ENCODE data around the gene PROCA1.

DNA sequence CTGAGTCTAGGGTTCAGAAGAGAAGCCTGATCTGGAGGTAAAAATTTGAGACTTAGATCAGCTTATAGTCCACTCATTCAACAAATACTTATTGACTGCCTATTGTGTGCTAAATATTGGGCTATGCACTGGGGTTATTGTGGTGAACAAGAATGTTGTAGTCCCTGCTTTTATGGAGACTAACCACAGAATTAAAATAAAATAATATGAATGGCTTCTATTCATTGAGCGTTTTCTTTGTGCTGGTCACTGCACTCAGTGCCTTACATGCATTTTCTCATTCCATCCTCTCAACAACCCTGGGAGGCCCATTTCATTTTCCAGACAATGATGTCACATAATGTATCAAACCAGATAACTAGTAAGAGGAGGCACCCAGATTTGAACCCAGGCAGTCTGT is 21.7 kb upstream of the PROCA1 start:
- TF ChIP-seq TCF7L2 (IDR thresholded peaks at IDR 0.05; ENCODE audit: low read depth, low read length) (no peak), EZH2 (IDR thresholded peaks at IDR 0.05; ENCODE audit: borderline replicate concordance, low read depth, low read length) (no peak), ID3 (CRISPR knock-in tag; IDR thresholded peaks at IDR 0.05) (no peak), ID3 (tag; IDR thresholded peaks at IDR 0.05) (no peak)
